Stimulated activated CD4-positive, alpha-beta T cell treated with anti-CD3 and anti-CD28 coated beads, Interleukin-1b, Interleukin-23, amount 100 ng/mL, for 1 hour (primary cell): ENCODE data around the gene RALGPS1.

Experiments used
- DNase-seq, 2 donors: peaks; one replicate each; pipeline ENCODE4 v3.0.0-alpha.2; 2020; ENCODE audit warnings: low read depth in 2 of 2

The RALGPS1 gene

GRCh38 chr9:127224178-127224882 lies 309.7 kb downstream of the RALGPS1 start:
- peak; percentile 69 to 80 for DNase-seq

GRCh38 chr9:127224883-127225739 lies 310.5 kb downstream of the RALGPS1 start:
- peak; percentile 89 to 91 for DNase-seq

GRCh38 chr9:127225801-127226625 lies 311.4 kb downstream of the RALGPS1 start:
- no peak for DNase-seq

GRCh38 chr9:127229691-127230417 lies 315.3 kb downstream of the RALGPS1 start:
- no peak for DNase-seq

- no peak for DNase-seq
These were observed 317.1 kb downstream of the RALGPS1 start for GRCh38 chr9:127231666-127232065.

GRCh38 chr9:127232833-127233549 lies 318.4 kb downstream of the RALGPS1 start:
- no peak for DNase-seq

GRCh38 chr9:127233550-127233949 lies 319.0 kb downstream of the RALGPS1 start:
- DNase-seq, result no peak

GRCh38 chr9:127233989-127234388 lies 319.4 kb downstream of the RALGPS1 start:
- DNase-seq, result no peak

- DNase-seq, result no peak
These were observed 323.2 kb downstream of the RALGPS1 start for GRCh38 chr9:127237801-127238200.

GRCh38 chr9:127241354-127241753 lies 326.8 kb downstream of the RALGPS1 start:
- no peak for DNase-seq

- peak; percentile 77 to 89 for DNase-seq
These were observed 330.3 kb downstream of the RALGPS1 start for GRCh38 chr9:127244609-127245601.

- DNase-seq, result no peak
These were observed 331.1 kb downstream of the RALGPS1 start for GRCh38 chr9:127245637-127246164.

GRCh38 chr9:127248241-127248640 lies 333.7 kb downstream of the RALGPS1 start:
- DNase-seq, result no peak

- DNase-seq, result no peak
These were observed 335.3 kb downstream of the RALGPS1 start for GRCh38 chr9:127249877-127250276.

GRCh38 chr9:127250896-127251391 lies 336.4 kb downstream of the RALGPS1 start:
- no peak for DNase-seq

GRCh38 chr9:127252410-127253318 lies 338.1 kb downstream of the RALGPS1 start:
- DNase-seq, result no peak

GRCh38 chr9:127253446-127253845 lies 338.9 kb downstream of the RALGPS1 start:
- DNase-seq, result no peak

- no peak for DNase-seq
These were observed 341.1 kb downstream of the RALGPS1 start for GRCh38 chr9:127255692-127256091.
